ENCODE data around the gene FGF6.
"Not testable (repeated sequence)": the region's sequence is repeated elsewhere in the genome, so short reads cannot be mapped to it uniquely, and the experiment has no call there.

DNA sequence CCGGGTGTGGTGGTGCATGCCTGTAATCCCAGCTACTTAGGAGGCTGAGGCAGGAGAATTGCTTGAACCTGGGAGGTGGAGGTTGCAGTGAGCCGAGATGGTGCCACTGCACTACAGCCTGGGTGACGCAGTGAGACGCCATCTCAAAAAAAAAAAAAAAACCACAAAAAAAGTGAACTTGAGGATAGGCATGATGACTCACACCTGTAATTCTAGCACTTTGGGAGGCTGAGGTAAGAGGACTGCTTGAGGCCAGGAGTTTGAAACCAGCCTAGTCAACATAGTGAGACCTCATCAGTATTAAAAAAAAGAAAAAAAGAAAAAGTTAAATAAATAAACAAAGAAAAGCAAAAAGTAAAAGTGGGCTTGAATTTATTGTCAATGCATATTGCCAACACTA, 10.2 kb upstream of the FGF6 start:
- not testable (repeated sequence) for TF ChIP-seq EZH2phosphoT487 (IDR thresholded peaks at IDR 0.05; ENCODE audit: low read length); CTCF (IDR thresholded peaks at IDR 0.05; ENCODE audit: low read length); EZH2 (optimal IDR thresholded peaks at IDR 0.05; ENCODE audit: low read depth, low read length)

All from MM.1S (cell line).